ENCODE data around the gene MT1M.

MT1M gene

GRCh38 chr16:56628486-56629350 is 3.7 kb upstream of the MT1M start:
- DNase-seq (ENCODE audit: low spot score), result no peak

GRCh38 chr16:56629531-56629930 is 2.9 kb upstream of the MT1M start:
- no peak for DNase-seq (ENCODE audit: low spot score)

- DNase-seq (ENCODE audit: low spot score), result no peak
Observed at GRCh38 chr16:56630134-56630533, 2.3 kb upstream of the MT1M start.

- DNase-seq (ENCODE audit: low spot score), result no peak
Observed at GRCh38 chr16:56631197-56631596, 1.3 kb upstream of the MT1M start.

GRCh38 chr16:56631832-56632155 is 665 bp upstream of the MT1M start:
- no peak for DNase-seq (ENCODE audit: low spot score)

GRCh38 chr16:56632848-56633365 is 448 bp downstream of the MT1M start:
- DNase-seq (ENCODE audit: low spot score), result no peak

GRCh38 chr16:56633535-56633934 is 1.1 kb downstream of the MT1M start:
- no peak for DNase-seq (ENCODE audit: low spot score)

GRCh38 chr16:56634715-56635440 is 2.4 kb downstream of the MT1M start:
- no peak for DNase-seq (ENCODE audit: low spot score)

GRCh38 chr16:56635441-56635967 is 3.0 kb downstream of the MT1M start:
- DNase-seq (ENCODE audit: low spot score), result no peak

GRCh38 chr16:56636616-56637413 is 4.4 kb downstream of the MT1M start:
- no peak for DNase-seq (ENCODE audit: low spot score)

GRCh38 chr16:56637814-56638750 is 5.6 kb downstream of the MT1M start, which contains the start of gene MT1A:
Gene MT1A, plus strand, starts transcription at chr16:56638666. Its CDS starts 73 bp downstream, at chr16:56638739.
- DNase-seq (ENCODE audit: low spot score), result no peak

- no peak for DNase-seq (ENCODE audit: low spot score)
Observed at GRCh38 chr16:56639045-56639444, 6.6 kb downstream of the MT1M start.

GRCh38 chr16:56640076-56640475 is 7.6 kb downstream of the MT1M start:
- no peak for DNase-seq (ENCODE audit: low spot score)

- no peak for DNase-seq (ENCODE audit: low spot score)
Observed at GRCh38 chr16:56641166-56641565, 8.7 kb downstream of the MT1M start.

- DNase-seq (ENCODE audit: low spot score), result no peak
Observed at GRCh38 chr16:56643080-56643778, 10.8 kb downstream of the MT1M start.

- no peak for DNase-seq (ENCODE audit: low spot score)
Observed at GRCh38 chr16:56643833-56644232, 11.4 kb downstream of the MT1M start.

- no peak for DNase-seq (ENCODE audit: low spot score)
Observed at GRCh38 chr16:56645311-56645710, 12.9 kb downstream of the MT1M start.

GRCh38 chr16:56645838-56646237 is 13.4 kb downstream of the MT1M start:
- DNase-seq (ENCODE audit: low spot score), result no peak

- DNase-seq (ENCODE audit: low spot score), result no peak
Observed at GRCh38 chr16:56647641-56648431, 15.4 kb downstream of the MT1M start.

Measured in putamen (tissue), 1 donor.